ENCODE data around the gene JADE2. TPM values are rescaled to one million over a fixed set of nuclear protein-coding genes. Genes with fewer than 3 reads are reported as not detected.

Gene JADE2
- total RNA-seq, 2 experiments from 2014 or later, result 120 to 124 TPM

DNA sequence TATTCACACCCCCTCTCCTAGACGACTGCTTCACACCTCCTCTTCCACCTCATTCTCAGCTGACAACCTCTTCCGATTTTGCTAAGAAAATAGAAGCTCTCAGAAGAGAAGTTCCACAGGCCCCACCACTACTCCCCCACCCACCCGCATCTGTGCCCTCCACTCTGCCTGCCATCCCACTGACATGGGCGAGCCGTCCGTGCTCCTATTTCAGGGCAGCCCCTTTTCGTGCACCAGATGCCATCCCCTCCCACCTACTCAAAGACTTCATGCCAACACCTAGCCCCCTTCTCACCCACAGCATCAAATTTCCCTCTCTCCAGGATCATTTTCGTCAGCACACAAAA, 34.6 kb upstream of the JADE2 start:
- Mint-ChIP-seq H3K27ac (no peak overlapping the region), H3K4me3 (no peak overlapping the region), H3K9me3 (no peaks in the 10 kb centered on the region), H3K27me3 (no peaks in the 10 kb centered on the region), H3K36me3 (ENCODE audit: low read depth) (no peaks in the 10 kb centered on the region), H3K4me1 (ENCODE audit: low read depth) (no peaks in the 10 kb centered on the region)
- POLR2A ChIA-PET, result no interaction called here
- Histone ChIP-seq H3K4me3 (ENCODE audit: low read length) (no peak overlapping the region), H3K36me3 (ENCODE audit: insufficient read depth, low read length) (no peaks in the 10 kb centered on the region), H3K9me3 (ENCODE audit: control insufficient read depth in 1 of 2, insufficient read depth in 1 of 2, low read length in 2 of 2) (no peaks in the 10 kb centered on the region), H3K4me1 (ENCODE audit: insufficient read depth, low read length) (no peaks in the 10 kb centered on the region), H3K27me3 (ENCODE audit: control insufficient read depth in 1 of 2, insufficient read depth in 2 of 2, low read length in 2 of 2) (no peaks in the 10 kb centered on the region), H3K27ac (ENCODE audit: low read depth in 1 of 2, low read length in 2 of 2) (no peak overlapping the region)
- intact Hi-C loops (cut with DNase I, micrococcal nuclease), result no loop called here
- TF ChIP-seq, protein P1, sequence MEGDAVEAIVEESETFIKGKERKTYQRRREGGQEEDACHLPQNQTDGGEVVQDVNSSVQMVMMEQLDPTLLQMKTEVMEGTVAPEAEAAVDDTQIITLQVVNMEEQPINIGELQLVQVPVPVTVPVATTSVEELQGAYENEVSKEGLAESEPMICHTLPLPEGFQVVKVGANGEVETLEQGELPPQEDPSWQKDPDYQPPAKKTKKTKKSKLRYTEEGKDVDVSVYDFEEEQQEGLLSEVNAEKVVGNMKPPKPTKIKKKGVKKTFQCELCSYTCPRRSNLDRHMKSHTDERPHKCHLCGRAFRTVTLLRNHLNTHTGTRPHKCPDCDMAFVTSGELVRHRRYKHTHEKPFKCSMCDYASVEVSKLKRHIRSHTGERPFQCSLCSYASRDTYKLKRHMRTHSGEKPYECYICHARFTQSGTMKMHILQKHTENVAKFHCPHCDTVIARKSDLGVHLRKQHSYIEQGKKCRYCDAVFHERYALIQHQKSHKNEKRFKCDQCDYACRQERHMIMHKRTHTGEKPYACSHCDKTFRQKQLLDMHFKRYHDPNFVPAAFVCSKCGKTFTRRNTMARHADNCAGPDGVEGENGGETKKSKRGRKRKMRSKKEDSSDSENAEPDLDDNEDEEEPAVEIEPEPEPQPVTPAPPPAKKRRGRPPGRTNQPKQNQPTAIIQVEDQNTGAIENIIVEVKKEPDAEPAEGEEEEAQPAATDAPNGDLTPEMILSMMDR (IDR thresholded peaks at IDR 0.05), result no peak
- ATAC-seq (ENCODE audit: poor library complexity) (no peak), DNase-seq (no peak)
- CTCF ChIA-PET, result no interaction called here

DNA sequence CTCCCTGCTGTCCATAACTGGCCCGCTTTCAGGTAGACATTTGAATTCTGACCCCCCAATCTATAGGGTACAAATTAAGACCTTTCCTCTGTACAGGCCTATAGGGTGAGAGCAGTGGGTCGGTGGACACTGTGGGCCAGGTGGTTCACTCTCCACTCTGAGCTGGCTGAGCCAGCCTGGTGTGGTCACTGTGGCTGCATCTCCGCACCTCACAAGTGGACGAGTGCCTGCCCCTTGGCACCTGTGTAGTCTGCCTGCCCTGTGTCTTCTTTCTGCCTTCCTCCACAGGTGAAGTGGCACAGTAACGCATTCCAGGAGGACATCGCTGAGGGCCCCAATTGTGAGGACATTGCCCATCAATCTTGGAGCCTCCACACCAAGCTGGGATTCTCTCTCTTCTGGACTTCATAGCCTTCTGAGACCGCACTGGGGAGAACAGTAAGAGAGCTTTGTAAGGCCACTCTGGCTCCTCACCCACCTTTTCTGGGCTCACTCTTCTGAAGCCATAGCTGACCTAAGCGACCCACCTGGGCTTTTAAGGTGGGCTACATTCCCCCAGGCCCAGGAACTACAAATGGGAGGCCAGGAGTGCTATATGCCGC, 33.5 kb upstream of the JADE2 start:
- H3K9me3 ChIP-seq (ENCODE audit: control insufficient read depth in 1 of 2, insufficient read depth in 1 of 2, low read length in 2 of 2), result no peaks in the 10 kb centered on the region
- H3K36me3 ChIP-seq (ENCODE audit: insufficient read depth, low read length), result no peaks in the 10 kb centered on the region
- no peak for DNase-seq
- Mint-ChIP-seq H3K4me1 (ENCODE audit: low read depth) (no peaks in the 10 kb centered on the region), H3K27me3 (no peaks in the 10 kb centered on the region), H3K4me3 (no peak overlapping the region), H3K9me3 (no peaks in the 10 kb centered on the region), H3K27ac (no peak overlapping the region), H3K36me3 (ENCODE audit: low read depth) (no peaks in the 10 kb centered on the region)
- ATAC-seq (ENCODE audit: poor library complexity), result no peak
- intact Hi-C loops (cut with DNase I, micrococcal nuclease), result no loop called here
- CTCF ChIA-PET, result no interaction called here
- no peak overlapping the region for H3K27ac ChIP-seq (ENCODE audit: low read depth in 1 of 2, low read length in 2 of 2)
- POLR2A ChIA-PET, result no interaction called here
- no peak overlapping the region for H3K4me3 ChIP-seq (ENCODE audit: low read length)
- H3K4me1 ChIP-seq (ENCODE audit: insufficient read depth, low read length), result no peaks in the 10 kb centered on the region
- no peaks in the 10 kb centered on the region for H3K27me3 ChIP-seq (ENCODE audit: control insufficient read depth in 1 of 2, insufficient read depth in 2 of 2, low read length in 2 of 2)
- TF ChIP-seq, protein P1 (IDR thresholded peaks at IDR 0.05), result no peak

DNA sequence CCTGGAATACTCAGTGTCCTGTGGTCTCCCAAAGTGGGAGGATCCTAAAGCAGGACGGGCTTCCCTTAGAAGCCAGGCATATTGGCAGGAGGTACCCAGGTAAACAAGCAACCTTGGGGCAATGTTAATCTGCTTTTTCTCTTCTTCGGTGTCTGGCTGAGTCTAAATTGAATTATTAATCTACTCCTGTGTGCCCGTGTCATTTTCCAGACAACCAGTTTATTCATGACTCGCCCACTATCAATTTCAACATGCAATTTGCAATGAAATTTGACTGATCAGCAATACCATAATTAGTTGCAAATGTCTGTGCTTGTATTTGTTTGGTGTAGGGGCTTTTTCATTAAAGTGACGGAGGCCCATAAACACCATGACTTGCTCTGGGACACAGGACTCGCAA, 32.9 kb upstream of the JADE2 start:
- ChIA-PET CTCF (no interaction called here), POLR2A (no interaction called here)
- no peaks in the 10 kb centered on the region for H3K4me1 ChIP-seq (ENCODE audit: insufficient read depth, low read length)
- ATAC-seq (ENCODE audit: poor library complexity) (no peak), DNase-seq (no peak)
- H3K27me3 ChIP-seq (ENCODE audit: control insufficient read depth in 1 of 2, insufficient read depth in 2 of 2, low read length in 2 of 2), result no peaks in the 10 kb centered on the region
- H3K36me3 ChIP-seq (ENCODE audit: insufficient read depth, low read length), result no peaks in the 10 kb centered on the region
- H3K27ac ChIP-seq (ENCODE audit: low read depth in 1 of 2, low read length in 2 of 2), result no peak overlapping the region
- intact Hi-C loops (cut with DNase I, micrococcal nuclease), result no loop called here
- TF ChIP-seq, protein P1 (IDR thresholded peaks at IDR 0.05), result no peak
- Mint-ChIP-seq H3K9me3 (no peaks in the 10 kb centered on the region), H3K27me3 (no peaks in the 10 kb centered on the region), H3K4me3 (no peak overlapping the region), H3K36me3 (ENCODE audit: low read depth) (no peaks in the 10 kb centered on the region), H3K27ac (no peak overlapping the region), H3K4me1 (ENCODE audit: low read depth) (no peaks in the 10 kb centered on the region)
- H3K9me3 ChIP-seq (ENCODE audit: control insufficient read depth in 1 of 2, insufficient read depth in 1 of 2, low read length in 2 of 2), result no peaks in the 10 kb centered on the region
- no peak overlapping the region for H3K4me3 ChIP-seq (ENCODE audit: low read length)
